Left lobe of liver (tissue), 2 donors: ENCODE results near the gene NREP. TPM values are rescaled to one million over a fixed set of nuclear protein-coding genes. Genes with fewer than 3 reads are reported as not detected.

Source experiments
- ATAC-seq: fragments of 200-7000 bp; cut with Tn5 transposase; one replicate; pipeline ENCODE4 v1.9.1; 2020; ENCODE audit warnings: mild to moderate bottlenecking, moderate library complexity
- DNase-seq: peaks from one replicate; pipeline ENCODE4 v3.0.0-alpha.2; 2020; ENCODE audit warnings: low spot score
- total RNA-seq: library from RNA; stranded (reverse); gene quantifications from one replicate; pipeline ENCODE4 v1.2.1, GENCODE V29; 2021
- donor health status: DM: no; HTN: no; CAD: no; lungs with moderate emphysema.
- donor health status: DM: no; HTN: yes; CAD: no.

NREP gene
- total RNA-seq, 1 donor from 2014 or later = 3.2 TPM

DNA sequence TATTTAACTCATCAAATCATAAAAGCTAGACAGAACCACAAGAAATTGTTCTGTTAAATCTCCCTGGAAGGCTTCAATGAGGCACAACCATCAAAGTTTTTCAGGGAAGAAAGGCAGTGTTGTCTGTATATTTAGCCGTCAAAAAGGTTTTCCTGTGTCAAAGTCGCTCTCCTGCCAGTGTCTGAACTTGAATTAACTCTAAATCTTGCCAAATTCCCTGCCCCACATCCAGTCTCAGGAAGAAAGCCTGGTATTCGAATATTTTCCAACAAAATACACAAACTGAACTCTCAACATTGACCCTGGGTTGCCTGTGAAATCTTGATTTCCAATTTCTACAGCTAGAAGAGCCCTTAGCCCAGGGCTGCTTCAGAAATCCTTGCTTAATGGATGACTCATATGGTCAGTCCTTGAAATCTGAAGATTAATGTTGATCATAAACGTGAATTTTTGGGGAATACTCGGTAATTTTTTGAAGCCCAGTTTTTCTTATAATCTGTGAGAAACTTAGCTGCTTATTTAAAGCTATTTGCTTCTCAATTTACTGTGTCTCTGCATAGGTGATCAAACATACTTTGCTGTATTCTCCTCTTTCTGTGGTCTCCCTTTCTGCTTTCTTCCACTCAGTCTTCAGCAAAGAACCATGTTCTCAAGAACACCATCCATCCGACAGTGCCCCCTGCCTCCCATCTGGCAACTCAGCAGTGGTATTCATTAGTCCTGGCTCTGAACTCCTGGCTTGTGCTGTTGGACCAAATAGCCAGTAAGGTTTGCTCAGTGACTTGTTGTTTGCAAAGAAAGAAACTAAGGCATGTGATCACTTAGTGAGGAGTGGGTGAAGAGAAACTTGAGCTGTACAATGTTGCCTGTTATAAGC is 58.9 kb downstream of the NREP start:
- ATAC-seq (peak; percentile 71), DNase-seq (no peak)

DNA sequence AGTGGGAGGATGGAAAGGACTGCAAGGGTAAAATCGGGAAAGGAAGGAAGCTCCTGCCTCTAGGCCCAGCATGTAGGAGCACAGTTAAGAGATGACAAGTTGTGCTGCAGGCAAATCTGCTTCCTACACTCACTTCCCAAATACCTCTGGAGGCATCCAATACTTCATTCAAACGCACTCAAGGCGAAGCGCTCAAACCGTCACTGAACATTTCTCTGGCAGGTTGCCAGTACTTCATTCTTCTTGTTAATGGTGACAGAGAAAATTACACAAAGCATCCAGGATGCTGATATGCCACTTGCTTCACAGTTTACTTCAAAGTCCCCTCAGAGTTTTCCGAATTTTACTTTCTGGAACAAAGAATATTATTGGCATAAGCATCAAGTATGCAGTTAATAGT is 59.8 kb downstream of the NREP start:
- DNase-seq = no peak
- no peak for ATAC-seq

DNA sequence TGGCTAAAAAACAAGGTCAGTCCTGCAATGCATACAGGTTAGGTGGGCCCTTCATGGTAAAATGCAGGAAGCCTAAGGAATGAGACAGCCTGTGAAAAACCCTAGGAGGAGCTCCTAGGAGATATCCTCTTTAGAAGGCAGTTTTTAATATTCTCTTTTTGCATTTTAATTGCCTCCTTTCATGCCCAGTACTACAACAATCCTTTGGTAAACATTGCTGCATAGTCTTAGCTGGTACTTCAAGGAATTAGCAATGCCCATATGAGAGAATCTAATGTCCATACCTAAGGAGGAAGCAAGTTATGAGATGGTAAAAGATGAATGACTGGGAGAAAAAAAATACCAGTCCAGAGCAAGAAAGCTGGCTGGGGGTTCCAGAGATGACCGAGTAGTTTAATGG is 61.0 kb downstream of the NREP start:
- no peak for DNase-seq
- no peak for ATAC-seq

DNA sequence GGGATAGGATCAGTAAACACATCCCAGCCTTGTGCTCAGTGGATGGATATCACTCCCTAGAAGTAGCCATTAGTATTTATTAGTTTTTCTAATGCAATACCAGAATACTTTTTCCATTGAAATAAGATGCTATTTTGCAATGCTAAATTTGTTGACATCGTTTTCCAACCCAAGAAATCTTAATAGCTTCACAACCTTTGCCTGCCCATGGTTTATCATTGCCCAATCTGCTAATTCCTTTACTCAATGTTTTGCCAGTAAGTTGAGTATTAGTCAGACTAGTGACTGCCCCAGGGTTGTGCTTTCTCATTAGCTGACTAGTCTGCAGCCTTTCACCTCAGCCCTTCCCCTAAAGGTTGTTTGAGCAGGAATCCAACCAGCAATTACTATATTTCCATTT is 62.9 kb downstream of the NREP start:
- no peak for ATAC-seq
- no peak for DNase-seq

DNA sequence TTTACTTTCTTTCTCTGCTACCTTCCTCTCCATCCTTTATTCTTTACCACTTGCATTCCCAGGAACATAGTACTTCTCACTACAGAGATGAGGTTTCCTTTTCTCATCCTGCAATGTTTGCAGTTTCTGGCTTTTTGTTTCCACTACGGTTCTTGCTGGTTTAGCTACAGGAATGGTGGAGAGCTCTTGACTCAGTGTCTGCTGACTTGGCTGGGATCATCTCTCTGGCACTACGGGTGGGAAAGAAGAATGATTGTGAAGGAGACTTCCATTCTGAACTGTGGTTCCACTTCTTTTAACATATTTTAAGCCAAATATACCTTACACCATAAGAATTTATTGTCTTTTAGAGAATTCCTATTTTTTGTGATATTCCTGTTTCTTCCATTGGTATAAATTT is 65.1 kb downstream of the NREP start:
- no peak for DNase-seq
- no peak for ATAC-seq

DNA sequence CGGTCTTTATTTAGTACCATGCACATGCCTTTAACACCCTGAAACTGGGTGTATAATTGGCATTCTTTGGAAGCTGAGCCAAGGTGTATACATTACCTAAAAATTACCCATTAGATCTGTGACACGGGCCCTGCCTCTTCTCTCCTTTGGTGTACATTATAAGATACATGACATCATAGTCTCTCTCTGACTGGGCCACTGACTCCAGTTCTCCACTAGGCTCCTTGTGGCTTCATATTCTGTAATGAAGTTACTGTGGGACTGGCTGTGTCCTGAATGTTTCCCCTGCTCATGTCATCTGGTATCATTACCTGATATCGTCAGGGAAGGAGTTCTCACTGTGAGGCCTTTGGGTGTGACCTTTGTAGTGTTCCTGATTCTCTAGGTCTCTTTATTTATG is 65.5 kb downstream of the NREP start:
- no peak for DNase-seq
- ATAC-seq = no peak

DNA sequence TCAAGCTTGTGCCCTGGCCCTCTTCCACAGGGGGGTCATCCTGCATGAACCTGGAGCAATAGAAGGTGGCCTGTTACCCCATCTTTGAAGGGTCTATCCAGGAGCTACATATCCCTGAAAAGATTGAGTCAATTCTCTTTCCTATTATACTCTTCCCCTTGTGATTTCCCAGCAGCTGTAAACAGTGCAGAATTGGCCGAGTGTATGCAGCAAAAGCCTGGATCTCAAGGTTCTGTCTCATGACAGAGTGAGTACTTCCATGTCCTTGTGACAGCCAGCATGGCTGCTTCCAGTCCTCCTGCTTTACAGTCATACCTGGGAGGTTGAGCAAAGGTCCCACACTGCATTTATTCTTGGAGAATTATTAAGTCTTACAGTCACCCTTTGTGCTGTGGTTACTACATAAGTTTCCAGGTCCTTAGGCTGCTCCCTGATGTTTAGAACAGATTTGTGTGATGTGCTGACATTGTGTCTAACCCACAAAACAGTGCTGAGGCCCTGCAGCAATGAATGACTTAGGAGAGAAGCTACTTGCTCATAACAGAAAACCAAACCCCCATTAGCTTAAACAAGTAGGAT is 67.5 kb downstream of the NREP start:
- DNase-seq (no peak), ATAC-seq (no peak)

DNA sequence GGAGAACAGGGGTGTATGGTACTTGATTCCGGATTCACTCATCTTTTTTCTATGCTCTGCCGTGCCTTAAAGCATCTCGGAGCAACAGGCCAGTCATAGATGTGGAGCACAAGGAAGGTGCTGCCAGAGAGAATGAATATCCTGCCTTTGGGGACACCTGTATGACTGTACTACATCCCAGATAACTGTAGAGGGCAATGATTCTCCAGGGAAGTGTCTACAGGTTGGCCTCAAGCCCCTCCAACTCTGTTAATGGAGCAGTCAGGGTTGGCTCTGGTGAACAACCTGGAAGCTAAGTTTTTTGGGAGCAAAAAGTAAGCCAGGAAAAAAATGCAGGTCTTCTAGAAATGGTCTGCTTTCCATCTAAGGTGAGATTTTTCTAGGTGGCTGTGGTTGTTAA is 71.0 kb downstream of the NREP start:
- peak; percentile 85 for ATAC-seq
- DNase-seq = no peak

DNA sequence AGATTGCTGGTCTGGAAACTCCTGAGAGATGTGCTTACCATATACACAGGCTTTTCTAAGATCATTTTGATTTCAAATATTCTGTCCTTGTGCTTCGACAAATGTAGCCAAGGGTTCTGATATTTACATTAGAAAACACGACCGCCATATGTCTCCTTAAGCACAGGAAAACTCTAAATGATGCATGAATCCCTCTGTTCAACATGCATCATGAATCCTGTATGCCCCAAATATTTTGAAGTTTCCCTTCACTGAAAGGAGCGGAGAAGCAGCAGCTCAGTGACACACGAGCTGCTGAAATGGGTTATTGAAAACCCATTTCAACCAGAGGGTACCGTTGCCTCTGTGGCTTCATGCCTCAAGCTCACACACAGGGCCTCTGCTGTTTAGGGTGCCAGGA is 74.4 kb downstream of the NREP start:
- DNase-seq = no peak
- ATAC-seq = no peak

DNA sequence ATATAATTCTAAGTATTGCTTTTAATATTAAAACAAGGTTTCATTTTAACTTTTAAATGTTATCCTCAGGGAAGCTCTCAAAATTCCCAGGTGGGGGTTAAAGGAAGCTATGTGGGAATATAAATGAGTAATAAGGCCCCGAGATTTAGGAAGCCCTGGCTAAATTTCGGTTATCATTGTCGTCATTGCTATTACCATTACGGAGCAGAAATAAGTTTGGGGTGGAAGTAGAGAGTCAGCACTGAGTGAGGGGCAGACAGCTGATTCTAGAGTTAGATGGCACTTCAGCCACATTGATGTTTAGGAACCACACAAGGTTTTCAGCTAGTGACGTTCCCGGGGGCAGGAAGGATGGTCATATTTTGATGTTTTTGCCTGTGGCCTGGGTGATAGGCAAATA is 74.9 kb downstream of the NREP start:
- ATAC-seq = no peak

DNA sequence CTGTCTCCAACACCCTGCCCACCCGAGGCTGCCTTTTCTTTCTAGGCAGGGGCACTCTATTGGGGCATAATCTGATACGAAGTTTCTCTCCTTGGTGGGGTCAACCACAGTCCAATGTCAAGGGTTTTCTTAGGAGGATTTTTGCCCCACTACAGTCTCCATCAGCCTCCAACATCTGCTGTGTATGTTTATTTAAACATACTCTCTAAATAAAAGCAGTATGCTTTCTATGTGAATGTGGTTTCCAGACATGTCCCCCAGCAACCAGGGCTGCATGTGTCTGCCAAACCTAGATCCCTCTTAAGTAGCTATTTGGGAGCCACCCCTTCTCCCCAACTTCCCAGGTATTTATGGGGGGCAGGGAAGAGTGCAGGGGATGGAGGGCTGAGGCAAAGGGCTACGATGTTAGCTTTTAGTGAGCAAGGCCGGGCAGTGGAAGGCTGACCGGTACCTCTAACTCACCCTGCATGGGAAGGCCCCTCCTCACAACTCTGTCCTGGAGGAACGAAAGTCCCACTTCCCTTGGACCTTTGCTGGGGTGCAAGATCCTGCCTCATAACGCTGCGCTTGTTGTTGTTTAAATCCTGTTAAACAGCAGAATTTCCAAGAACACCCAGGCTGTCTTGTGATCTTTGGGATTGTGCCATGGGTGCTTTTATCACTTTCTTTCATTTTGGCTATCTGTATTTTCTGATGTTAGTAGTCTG is 75.4 kb downstream of the NREP start:
- DNase-seq (no peak), ATAC-seq (no peak)

More for the DNA sequence above, 74.9 kb downstream of the NREP start:
- no peak for DNase-seq

DNA sequence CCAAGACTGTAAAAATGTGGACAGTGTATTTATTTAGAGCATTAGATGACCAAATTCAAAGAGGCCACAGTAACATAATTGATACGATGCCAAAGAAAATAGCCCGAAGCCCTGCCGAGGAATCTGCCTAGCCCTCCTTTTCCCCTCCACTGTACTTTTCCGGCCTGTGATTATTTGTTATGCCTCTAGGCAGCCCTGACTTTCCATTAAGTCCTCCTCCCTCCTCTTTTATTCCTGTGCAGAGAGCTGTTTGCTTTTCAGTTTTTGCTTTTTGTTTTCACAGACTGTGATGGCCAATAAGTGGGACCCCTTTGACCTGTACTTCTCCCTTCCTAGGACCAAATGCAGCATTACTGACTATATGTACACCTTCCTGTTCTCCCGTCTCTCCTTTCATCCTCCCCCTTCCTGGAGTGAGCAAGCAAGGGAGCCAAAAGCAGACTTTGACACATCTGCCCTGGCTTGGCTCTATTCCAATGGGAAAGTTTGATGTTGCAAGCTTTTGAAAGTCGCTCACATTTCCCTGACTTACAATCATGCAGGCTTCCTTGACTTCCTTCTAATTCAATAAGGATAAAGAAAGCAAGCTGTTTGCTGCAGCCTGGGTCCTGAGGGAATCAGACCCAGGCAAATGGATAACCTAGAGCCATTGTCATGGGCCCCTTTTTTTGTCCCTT is 76.1 kb downstream of the NREP start:
- ATAC-seq = peak; percentile 92
- peak; percentile 76 for DNase-seq

DNA sequence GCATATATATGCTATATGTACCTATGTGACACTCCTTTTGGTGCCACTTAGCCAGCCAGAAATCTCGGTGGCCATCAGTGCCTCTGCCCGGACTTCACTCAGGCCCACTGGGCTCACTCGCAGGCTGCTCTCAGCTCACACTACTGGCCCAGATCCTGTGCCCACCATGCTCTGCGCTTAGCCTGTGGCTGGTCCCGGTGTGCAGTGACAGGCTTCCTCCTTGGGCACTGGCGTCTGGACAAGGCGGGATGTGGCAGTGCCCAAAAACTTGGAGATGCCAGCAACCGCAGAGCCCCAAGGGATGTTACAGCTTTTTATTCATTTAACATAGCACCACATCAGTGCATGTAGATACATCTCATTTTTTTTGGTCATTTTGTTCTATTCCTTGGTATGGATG is 77.4 kb downstream of the NREP start:
- ATAC-seq (no peak), DNase-seq (no peak)

Other genes with a start within 250 kb of the NREP start
- gene STARD4, start 244.7 kb downstream of the NREP start, total RNA-seq = 8.2 TPM